HCT116 (cell line): ENCODE results near the gene RUFY4. TPM values are rescaled to one million over a fixed set of nuclear protein-coding genes. Genes with fewer than 3 reads are reported as not detected.
"Not testable (repeated sequence)": the region's sequence is repeated elsewhere in the genome, so short reads cannot be mapped to it uniquely, and the experiment has no call there.

ENCODE experiments used
- ATAC-seq: fragments of 200-7000 bp; cut with Tn5 transposase; 2 replicates; pipeline ENCODE4 v1.9.1; 2020; ENCODE audit warnings: mild to moderate bottlenecking, moderate library complexity
- Bru-seq: library from RNA; stranded (reverse); fragments of 400-500 nt; gene quantifications from one replicate; lab custom pipeline; 2021; lab: Mats Ljungman, UMichigan
- BruChase-seq, 2 experiments: library from RNA; stranded (reverse); fragments of 400-500 nt; gene quantifications; one replicate each; lab custom pipeline; 2021; lab: Mats Ljungman, UMichigan
- BruUV-seq: library from RNA; stranded (reverse); fragments of 400-500 nt; replicated peaks from 2 replicates; lab custom pipeline; 2021; lab: Mats Ljungman, UMichigan
- CTCF ChIA-PET: fragments of 300-600 bp; sonication (Branson Sonifier 250); formaldehyde crosslinking; loops from one replicate; lab custom pipeline; 2021; ENCODE audit warnings: antibody characterized with exemption; lab: Charles Lee
- POLR2A ChIA-PET: fragments of 300-600, 350-600 bp; sonication (Branson Sonifier 250); formaldehyde crosslinking; loops from one replicate; lab custom pipeline; 2021; ENCODE audit warnings: antibody characterized with exemption; lab: Charles Lee
- RAD21 ChIA-PET, 2 experiments: fragments of 300-600 bp; sonication (Branson Sonifier 250); formaldehyde crosslinking; loops; one replicate each; lab custom pipeline; 2023; ENCODE audit warnings: low total read pairs in 2 of 2; ENCODE audit not compliant: uncharacterized antibody in 2 of 2, unreplicated experiment in 2 of 2, low non-redundant PET in 1 of 2; lab: Charles Lee
- DNase-seq: peaks from one replicate; pipeline ENCODE4 v3.0.0-alpha.2; 2010; ENCODE audit warnings: low read depth, low spot score
- H2AFZ ChIP-seq: fragments of 200-600 bp; shearing (Covaris generic), sonication (generic); 2 replicates; pipeline ENCODE4 v1.6.1; 2017; ENCODE audit warnings: low read depth, mixed run types, mixed read lengths, antibody characterized with exemption, low read length; ENCODE audit not compliant: poor library complexity, severe bottlenecking
- H3K27ac ChIP-seq: 2 replicates; pipeline ENCODE4 v1.5.1; 2012; ENCODE audit warnings: low read depth, low read length
- H3K27me3 ChIP-seq: fragments of 200-600 bp; sonication (generic); 2 replicates; pipeline ENCODE4 v1.6.1; 2016; ENCODE audit warnings: mixed run types, low read length, mixed read lengths; ENCODE audit not compliant: insufficient read depth
- H3K36me3 ChIP-seq, 2 experiments: fragments of 200-500 bp in 1 of 2; fragments of 200-600 bp in 1 of 2; sonication (Bioruptor generic) in 1 of 2; sonication (generic) in 1 of 2; 2 replicates each; pipeline versions ENCODE4 v1.5.1 to v1.6.1; 2014 to 2016; ENCODE audit warnings: low read length in 2 of 2, inconsistent platforms in 1 of 2, mixed read lengths in 1 of 2, mixed run types in 1 of 2; ENCODE audit not compliant: insufficient read depth in 2 of 2, control insufficient read depth in 1 of 2
- H3K4me1 ChIP-seq, 2 experiments: fragments of 200-600 bp in 1 of 2; sonication (generic) in 1 of 2; 2 replicates each; pipeline versions ENCODE4 v1.5.1 to v1.6.1; 2012 to 2017; ENCODE audit warnings: low read length in 2 of 2, inconsistent platforms in 1 of 2, mild to moderate bottlenecking in 1 of 2, mixed read lengths in 1 of 2, mixed run types in 1 of 2, moderate library complexity in 1 of 2; ENCODE audit not compliant: insufficient read depth in 2 of 2, control insufficient read depth in 1 of 2
- H3K4me2 ChIP-seq: fragments of 200-600 bp; sonication (generic); 2 replicates; pipeline ENCODE4 v1.6.1; 2017; ENCODE audit warnings: mixed run types, low read length, mixed read lengths
- H3K4me3 ChIP-seq, 2 experiments: fragments of 200-600 bp in 1 of 2; sonication (generic) in 1 of 2; replicated peaks in 1 of 2; 2 replicates each; pipeline ENCODE4 v1.5.1; 2011 to 2016; ENCODE audit warnings: low read length in 2 of 2, control low read depth in 1 of 2, low read depth in 1 of 2, mild to moderate bottlenecking in 1 of 2, mixed read lengths in 1 of 2, mixed run types in 1 of 2
- H3K79me2 ChIP-seq: fragments of 200-600 bp; sonication (generic); 2 replicates; pipeline ENCODE4 v1.6.1; 2017; ENCODE audit warnings: mild to moderate bottlenecking, mixed run types, low read length, moderate library complexity, mixed read lengths; ENCODE audit not compliant: insufficient read depth
- H3K9ac ChIP-seq: fragments of 200-600 bp; sonication (generic); 2 replicates; pipeline ENCODE4 v1.6.1; 2016; ENCODE audit warnings: low read length, mixed read lengths
- H3K9me2 ChIP-seq: fragments of 200-600 bp; sonication (generic), shearing (Covaris generic); 2 replicates; pipeline ENCODE4 v1.6.1; 2017; ENCODE audit warnings: mixed run types, mild to moderate bottlenecking, moderate library complexity; ENCODE audit not compliant: insufficient read depth
- H3K9me3 ChIP-seq, 2 experiments: fragments of 200-500 bp in 1 of 2; fragments of 200-600 bp in 1 of 2; sonication (Bioruptor generic) in 1 of 2; sonication (generic) in 1 of 2; 2 replicates each; pipeline ENCODE4 v1.6.1; 2014 to 2017; ENCODE audit warnings: low read length in 2 of 2, mixed read lengths in 2 of 2, inconsistent platforms in 1 of 2, low read depth in 1 of 2, mild to moderate bottlenecking in 1 of 2, mixed run types in 1 of 2, moderate library complexity in 1 of 2; ENCODE audit not compliant: control insufficient read depth in 1 of 2, insufficient read depth in 1 of 2
- H4K20me1 ChIP-seq: fragments of 200-600 bp; sonication (generic), shearing (Covaris generic); 2 replicates; pipeline ENCODE4 v1.6.1; 2017; ENCODE audit warnings: mixed run types, mild to moderate bottlenecking, moderate library complexity; ENCODE audit not compliant: insufficient read depth
- CTCF ChIP-seq, 3 experiments: fragments of 200-600 bp in 1 of 3; sonication (generic) in 1 of 3; IDR thresholded peaks in 2 of 3; conservative IDR thresholded peaks in 1 of 3; 2 replicates each; pipeline ENCODE4 v1.5.1; 2012 to 2017; ENCODE audit warnings: low read depth in 2 of 3, low read length in 2 of 3, antibody characterized with exemption in 1 of 3, borderline replicate concordance in 1 of 3, control low read depth in 1 of 3, mild to moderate bottlenecking in 1 of 3, mixed read lengths in 1 of 3, mixed run types in 1 of 3, moderate library complexity in 1 of 3; ENCODE audit not compliant: insufficient read depth in 1 of 3
- EGR1 ChIP-seq: IDR thresholded peaks from 2 replicates; pipeline ENCODE4 v1.6.1; 2012; ENCODE audit warnings: low read depth
- EZH2phosphoT487 ChIP-seq: fragments of 200-600 bp; IDR thresholded peaks from 2 replicates; pipeline ENCODE4 v1.6.1; 2018; ENCODE audit warnings: antibody characterized with exemption, borderline replicate concordance
- POLR2AphosphoS5 ChIP-seq: IDR thresholded peaks from 2 replicates; pipeline ENCODE4 v1.6.1; 2011; ENCODE audit warnings: mild to moderate bottlenecking, low read depth, low read length, moderate library complexity
- RAD21 ChIP-seq: IDR thresholded peaks from 2 replicates; pipeline ENCODE4 v1.6.1; 2012; ENCODE audit warnings: low read depth, mild to moderate bottlenecking
- intact Hi-C: fragments of 100-400 bp; cut with micrococcal nuclease; formaldehyde crosslinking; loops from 2 replicates; pipeline ENCODE4 v1.10.0; 2022
- long read RNA-seq: library from polyadenylated mRNA; unstranded; transcript quantifications from one replicate; pipeline ENCODE4 v2.0.0, GENCODE V29; 2021; ENCODE audit not compliant: unreplicated experiment
- polyA plus RNA-seq: library from polyadenylated mRNA; unstranded; fragments of >200 nt; gene quantifications from 2 replicates; pipeline ENCODE4 v1.2.1, GENCODE V29; 2012; ENCODE audit warnings: missing spikeins
- total RNA-seq: library from RNA; stranded (reverse); gene quantifications from one replicate; pipeline ENCODE4 v1.2.1, GENCODE V29; 2021; ENCODE audit not compliant: unreplicated experiment
- TF ChIP-seq, protein P1 (sequence below): IDR thresholded peaks from 2 replicates; pipeline ENCODE4 v1.6.1; 2012; ENCODE audit warnings: low read depth

The RUFY4 gene
- total RNA-seq (0.27 TPM), Bru-seq, nascent RNA (percentile 11 among the genes with signal in this experiment), BruChase-seq, experiment 1, labeled RNA remaining after a 6-hour chase (percentile 11 among the genes with signal in this experiment), BruChase-seq, experiment 2, labeled RNA remaining after a 2-hour chase (percentile 7 among the genes with signal in this experiment)
- 0.56 and 0.59 TPM in 2 replicates for polyA plus RNA-seq
- long read RNA-seq = 0 reads

DNA sequence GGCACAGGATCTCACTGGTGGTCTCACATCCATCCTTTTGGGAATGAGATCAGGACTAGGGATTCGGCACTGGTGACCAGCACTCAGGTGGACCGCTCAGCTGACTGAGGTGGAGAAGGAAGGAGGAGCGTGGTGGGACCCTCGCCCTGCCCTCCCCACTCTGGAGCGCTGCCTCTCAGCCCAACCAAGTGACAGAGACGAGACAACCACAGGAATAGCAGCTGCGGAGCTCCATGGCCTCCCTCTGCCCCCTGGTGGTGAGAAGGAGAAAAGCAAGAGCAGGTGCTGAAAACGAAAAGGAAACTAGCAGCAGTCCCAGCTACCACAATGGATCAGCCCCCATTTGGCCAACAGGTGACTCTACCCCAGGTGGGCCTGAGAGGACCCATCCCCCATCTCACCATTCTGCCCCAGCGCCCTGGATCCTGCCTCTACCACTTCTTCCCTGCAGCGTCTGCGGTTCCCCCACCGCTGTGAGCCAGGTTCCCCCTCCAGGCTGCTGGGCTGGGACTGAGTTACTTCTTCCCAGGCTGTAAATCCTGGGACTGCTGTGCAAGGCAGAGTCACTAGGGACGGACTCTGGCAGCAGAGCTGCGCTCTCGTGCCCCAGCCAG, at the start of gene RUFY4:
Gene RUFY4 (plus strand): TSS at position 533 of the 614 bp plus-strand sequence. CDS start 1,353 bp downstream, outside the sequence.
- not testable (repeated sequence) for H3K4me1 ChIP-seq, H3K9me2 ChIP-seq, H3K9ac ChIP-seq, H3K4me3 ChIP-seq, H3K79me2 ChIP-seq, BruUV-seq, H4K20me1 ChIP-seq, H3K36me3 ChIP-seq, H3K9me3 ChIP-seq, H3K27me3 ChIP-seq, H3K27ac ChIP-seq
- ChIA-PET POLR2A (interaction anchor here (1.5 kb wide), 1 partner anchor 26 kb away, joined by 3 read pairs; no protein-coding TSS in a partner anchor), CTCF (interaction anchor here (0.7 to 3.0 kb wide), 8 partner anchors 11 to 283 kb away, joined by 3 to 53 read pairs (median 4); no protein-coding TSS in a partner anchor), RAD21 (interaction anchor here (0.7 to 1.1 kb wide), 2 partner anchors 34 to 283 kb away, joined by 3 to 4 read pairs; no protein-coding TSS in a partner anchor)
- Histone ChIP-seq H2AFZ (peak within 1 kb of the TSS; percentile 74), H3K4me2 (peak within 1 kb of the TSS; percentile 45)
- DNase-seq (peak; percentile 12), ATAC-seq (peak; percentile 87)
- TF ChIP-seq CTCF (IDR thresholded peaks at IDR 0.05 in 2 of 3, conservative IDR thresholded peaks at IDR 0.05 in 1 of 3; ENCODE audit: borderline replicate concordance in 1 of 3, insufficient read depth in 1 of 3, low read depth in 2 of 3, low read length in 2 of 3) (peak; percentile 58 to 74 (median 67); a peak in 5 of 6 replicates), RAD21 (peak; percentile 71)
- intact Hi-C loops = loop anchor here (1.0 kb wide), 1 partner anchor 284 kb away; no protein-coding TSS in a partner anchor

- intact Hi-C loops = no loop called here
- RAD21 ChIA-PET = no interaction called here
- CTCF ChIA-PET = no interaction called here
- H3K27ac ChIP-seq = no peak overlapping the region
- no peaks in the 10 kb centered on the region for H4K20me1 ChIP-seq
- no peaks in the 10 kb centered on the region for H3K4me1 ChIP-seq
- POLR2A ChIA-PET = no interaction called here
- H2AFZ ChIP-seq = no peak overlapping the region
- DNase-seq (no peak), ATAC-seq (no peak)
- no peaks in the 10 kb centered on the region for H3K27me3 ChIP-seq
- H3K9ac ChIP-seq = no peak overlapping the region
- no peak overlapping the region for H3K4me3 ChIP-seq
- H3K36me3 ChIP-seq = no peaks in the 10 kb centered on the region
- no TSS peak for BruUV-seq
- no peaks in the 10 kb centered on the region for H3K9me3 ChIP-seq
- no peak overlapping the region for H3K4me2 ChIP-seq
- H3K9me2 ChIP-seq = no peaks in the 10 kb centered on the region
- TF ChIP-seq, protein P1, sequence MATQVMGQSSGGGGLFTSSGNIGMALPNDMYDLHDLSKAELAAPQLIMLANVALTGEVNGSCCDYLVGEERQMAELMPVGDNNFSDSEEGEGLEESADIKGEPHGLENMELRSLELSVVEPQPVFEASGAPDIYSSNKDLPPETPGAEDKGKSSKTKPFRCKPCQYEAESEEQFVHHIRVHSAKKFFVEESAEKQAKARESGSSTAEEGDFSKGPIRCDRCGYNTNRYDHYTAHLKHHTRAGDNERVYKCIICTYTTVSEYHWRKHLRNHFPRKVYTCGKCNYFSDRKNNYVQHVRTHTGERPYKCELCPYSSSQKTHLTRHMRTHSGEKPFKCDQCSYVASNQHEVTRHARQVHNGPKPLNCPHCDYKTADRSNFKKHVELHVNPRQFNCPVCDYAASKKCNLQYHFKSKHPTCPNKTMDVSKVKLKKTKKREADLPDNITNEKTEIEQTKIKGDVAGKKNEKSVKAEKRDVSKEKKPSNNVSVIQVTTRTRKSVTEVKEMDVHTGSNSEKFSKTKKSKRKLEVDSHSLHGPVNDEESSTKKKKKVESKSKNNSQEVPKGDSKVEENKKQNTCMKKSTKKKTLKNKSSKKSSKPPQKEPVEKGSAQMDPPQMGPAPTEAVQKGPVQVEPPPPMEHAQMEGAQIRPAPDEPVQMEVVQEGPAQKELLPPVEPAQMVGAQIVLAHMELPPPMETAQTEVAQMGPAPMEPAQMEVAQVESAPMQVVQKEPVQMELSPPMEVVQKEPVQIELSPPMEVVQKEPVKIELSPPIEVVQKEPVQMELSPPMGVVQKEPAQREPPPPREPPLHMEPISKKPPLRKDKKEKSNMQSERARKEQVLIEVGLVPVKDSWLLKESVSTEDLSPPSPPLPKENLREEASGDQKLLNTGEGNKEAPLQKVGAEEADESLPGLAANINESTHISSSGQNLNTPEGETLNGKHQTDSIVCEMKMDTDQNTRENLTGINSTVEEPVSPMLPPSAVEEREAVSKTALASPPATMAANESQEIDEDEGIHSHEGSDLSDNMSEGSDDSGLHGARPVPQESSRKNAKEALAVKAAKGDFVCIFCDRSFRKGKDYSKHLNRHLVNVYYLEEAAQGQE = no peak
- TF ChIP-seq EGR1 (no peak), POLR2AphosphoS5 (no peak), EZH2phosphoT487 (no peak)
- TF ChIP-seq, all 23 proteins: peak for 0
- H3K79me2 ChIP-seq = no peaks in the 10 kb centered on the region
Observed at GRCh38 chr2:218019411-218020060, 49.5 kb upstream of the RUFY4 start.
